SKM-1 treated with dmso at 0.1 percent for 144 hours (cell line): ENCODE results near the gene TLE6.
"Not testable (repeated sequence)": the region's sequence is repeated elsewhere in the genome, so short reads cannot be mapped to it uniquely, and the experiment has no call there.

Experiments
- DNase-seq: peaks from one replicate; lab custom pipeline; 2025; ENCODE audit not compliant: unreplicated experiment; lab: John Stamatoyannopoulos, UW

The TLE6 gene

DNA sequence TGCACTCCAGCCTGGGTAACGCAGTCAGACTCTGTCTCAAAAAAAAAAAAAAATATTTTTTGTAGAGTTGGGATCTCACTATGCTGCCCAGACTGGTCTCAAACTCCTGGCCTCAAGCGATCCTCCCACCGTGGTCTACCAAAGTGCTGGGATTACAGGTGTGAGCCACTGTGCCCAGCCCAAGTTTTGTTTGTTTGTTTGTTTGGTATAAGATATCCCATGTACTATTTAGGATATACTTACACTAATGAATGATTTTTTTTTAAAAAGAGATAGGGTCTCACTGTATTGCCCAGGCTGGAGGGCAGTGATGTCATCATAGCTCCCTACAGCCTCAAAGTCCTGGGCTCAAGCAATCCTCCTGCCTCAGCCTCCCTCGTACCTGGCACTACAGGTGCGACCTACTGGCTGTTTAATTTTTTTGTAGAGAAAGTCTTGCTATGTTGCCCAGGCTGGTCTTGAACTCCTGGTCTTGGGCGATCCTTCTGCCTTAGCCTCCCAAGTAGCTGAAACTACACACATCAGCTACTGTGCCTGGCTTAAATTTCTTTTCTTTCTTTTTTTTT is 24.0 kb downstream of the TLE6 start:
- no peak for DNase-seq

DNA sequence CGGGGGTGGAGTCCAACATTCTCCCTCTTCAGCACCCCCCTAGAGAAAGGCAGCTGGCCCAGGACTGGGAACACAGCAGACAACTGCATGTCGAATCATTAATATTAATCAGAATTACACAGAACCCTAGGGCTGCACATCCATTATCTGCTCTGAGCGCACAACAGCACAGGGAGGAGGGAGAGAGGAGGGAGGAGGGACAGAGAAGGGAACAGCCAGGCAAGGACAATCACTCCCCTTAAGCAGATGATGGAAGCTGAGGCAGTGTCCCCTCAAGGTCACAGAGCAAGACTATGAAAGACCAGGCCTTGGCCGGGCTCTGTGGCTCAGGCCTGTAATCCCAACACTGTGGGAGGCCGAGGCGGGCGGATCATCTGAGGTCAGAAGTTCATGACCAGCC is 25.7 kb downstream of the TLE6 start:
- no peak for DNase-seq

DNA sequence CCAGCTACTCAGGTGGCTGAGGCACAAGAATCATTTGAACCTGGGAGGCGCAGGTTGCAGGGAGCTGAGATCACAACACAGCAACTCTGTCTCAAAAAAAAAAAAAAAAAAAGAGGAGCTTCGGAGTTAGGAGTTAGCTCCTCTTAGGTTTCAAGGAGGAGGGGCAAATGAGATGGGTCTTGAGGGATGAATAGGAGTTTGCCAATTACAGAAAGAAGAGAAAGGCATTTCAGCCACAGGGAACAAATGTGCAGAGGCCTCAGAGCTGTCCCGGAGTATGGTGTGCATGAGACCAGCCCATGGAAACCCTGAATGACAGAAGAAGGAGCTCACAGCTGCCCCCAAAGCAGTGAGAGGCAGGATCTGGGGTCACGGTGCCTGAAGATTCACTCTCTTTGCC is 27.2 kb downstream of the TLE6 start:
- DNase-seq = no peak

DNA sequence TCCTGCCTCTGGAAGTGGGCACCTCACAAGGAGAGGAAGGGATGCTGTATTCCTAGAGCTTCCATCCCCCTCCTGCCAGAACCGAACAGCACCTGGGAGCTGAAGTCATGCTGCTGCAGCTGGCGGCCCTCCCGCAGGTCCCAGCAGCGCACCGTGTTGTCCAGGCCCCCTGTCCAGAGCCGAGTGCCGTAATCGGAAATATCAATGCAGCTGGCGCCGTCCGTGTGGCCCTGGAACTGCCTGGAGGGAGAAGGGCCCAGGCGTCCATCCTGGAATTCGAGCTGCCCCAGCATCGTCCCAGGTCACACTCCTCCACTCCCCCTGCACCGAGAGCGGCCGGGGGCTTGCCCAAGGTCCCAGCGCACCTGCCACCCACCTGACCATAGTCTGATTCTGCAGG is 28.0 kb downstream of the TLE6 start:
- no peak for DNase-seq

DNA sequence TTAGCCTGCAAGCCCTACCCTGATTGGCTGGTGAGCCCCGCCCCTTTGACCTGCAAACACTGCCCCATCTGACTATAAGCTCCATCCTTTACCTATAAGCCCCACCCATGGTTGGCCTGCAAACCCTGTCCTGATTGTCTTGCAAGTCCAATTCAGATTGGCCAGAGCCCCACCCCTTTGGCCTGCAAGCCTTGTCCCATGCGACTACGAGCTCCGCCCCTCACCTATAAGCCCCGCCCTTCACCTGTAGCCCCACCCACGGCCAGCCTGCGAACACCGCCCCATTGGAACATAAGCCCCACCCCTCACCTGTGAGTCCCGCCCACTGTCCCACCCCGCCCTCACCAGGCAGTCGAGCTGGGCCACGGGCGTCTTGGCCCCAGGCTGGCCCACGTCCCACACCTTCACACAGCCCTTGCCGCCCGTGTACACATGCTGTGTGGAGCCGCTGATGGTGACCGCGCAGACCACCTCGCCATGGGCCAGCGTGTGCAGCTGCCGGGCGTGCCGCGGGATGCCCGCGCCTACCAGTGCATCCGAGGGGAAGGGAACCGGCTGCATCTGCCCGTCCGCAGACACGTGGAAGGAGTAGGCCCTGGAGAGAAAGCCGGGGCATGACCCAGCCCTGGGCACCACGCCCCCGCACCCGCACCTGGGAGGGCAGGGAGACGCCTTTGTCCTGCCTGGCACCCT is 28.9 kb downstream of the TLE6 start:
- DNase-seq = no peak

DNA sequence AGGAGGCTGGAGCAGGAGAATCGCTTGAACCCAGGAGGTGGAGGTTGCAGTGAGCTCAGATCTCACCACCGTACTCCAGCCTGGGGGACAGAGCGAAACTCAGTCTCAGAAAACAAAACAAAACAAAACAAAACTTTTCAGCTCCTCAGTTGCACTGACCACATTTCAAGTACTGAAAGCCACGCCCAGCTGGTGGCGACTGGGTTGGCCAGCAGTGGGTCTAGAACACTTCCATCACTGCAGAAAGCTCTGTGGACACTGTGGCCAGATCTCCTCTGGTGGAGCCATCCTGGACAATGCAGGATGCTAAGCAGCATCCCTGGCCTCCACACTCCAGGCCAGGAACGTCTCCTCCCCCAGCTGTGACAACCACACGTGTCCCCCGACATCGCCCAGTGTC is 30.6 kb downstream of the TLE6 start:
- DNase-seq = no peak

DNA sequence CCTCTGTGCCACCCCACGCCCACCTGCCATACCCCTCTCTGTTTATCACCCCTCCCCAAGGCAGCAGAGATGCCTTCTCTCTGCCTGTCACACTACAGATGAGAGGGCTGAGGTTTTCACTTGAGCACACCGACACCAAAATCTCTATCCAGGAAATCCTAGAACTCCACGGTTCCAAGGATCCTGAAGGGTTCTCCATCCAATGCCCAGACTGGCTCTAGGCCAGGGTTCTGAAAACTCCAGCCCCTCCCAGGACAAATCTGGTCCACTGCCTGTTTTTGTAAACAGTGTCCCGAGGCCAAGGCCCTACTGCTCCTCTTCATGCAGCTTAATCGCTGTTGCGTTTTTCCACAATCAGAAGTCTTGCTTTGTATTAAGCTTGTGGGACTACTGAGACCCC is 31.6 kb downstream of the TLE6 start:
- no peak for DNase-seq

DNA sequence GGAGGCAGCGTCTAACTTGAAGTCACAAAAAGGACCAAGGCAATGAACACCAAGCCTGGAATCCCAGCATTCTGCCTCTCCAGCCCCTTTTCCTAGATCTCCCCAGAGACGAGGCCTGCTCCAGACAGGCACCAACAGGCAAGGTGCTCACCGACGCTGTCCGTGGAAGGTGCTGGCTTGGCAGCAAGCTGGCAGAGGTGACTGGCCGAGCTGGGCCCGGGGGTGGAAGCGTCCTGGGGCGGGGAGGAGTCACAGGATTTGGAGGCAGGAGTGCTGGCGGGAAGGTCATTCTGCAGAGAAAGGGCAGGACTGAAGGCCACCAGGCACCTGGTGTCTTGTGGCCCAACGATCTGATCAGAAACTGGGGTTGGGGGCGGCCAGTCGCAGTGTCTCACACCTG is 33.5 kb downstream of the TLE6 start:
- no peak for DNase-seq

DNA sequence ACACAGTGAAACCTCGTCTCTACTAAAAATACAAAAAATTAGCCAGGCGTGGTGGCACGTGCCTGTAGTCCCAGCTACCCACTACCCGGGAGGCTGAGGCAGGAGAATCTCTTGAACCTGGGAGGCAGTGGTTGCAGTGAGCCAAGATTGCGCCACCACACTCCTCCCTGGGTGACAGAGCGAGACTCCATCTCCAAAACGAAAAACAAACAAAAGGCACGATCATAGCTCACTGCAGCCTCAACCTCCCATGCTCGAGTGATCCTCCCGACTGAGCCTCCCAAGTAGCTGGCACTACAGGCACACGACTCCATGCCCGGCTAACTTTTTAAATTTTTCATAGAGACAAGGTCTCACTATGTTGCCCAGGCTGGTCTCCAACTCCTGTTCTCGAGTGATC is 34.7 kb downstream of the TLE6 start:
- DNase-seq = not testable (repeated sequence)

DNA sequence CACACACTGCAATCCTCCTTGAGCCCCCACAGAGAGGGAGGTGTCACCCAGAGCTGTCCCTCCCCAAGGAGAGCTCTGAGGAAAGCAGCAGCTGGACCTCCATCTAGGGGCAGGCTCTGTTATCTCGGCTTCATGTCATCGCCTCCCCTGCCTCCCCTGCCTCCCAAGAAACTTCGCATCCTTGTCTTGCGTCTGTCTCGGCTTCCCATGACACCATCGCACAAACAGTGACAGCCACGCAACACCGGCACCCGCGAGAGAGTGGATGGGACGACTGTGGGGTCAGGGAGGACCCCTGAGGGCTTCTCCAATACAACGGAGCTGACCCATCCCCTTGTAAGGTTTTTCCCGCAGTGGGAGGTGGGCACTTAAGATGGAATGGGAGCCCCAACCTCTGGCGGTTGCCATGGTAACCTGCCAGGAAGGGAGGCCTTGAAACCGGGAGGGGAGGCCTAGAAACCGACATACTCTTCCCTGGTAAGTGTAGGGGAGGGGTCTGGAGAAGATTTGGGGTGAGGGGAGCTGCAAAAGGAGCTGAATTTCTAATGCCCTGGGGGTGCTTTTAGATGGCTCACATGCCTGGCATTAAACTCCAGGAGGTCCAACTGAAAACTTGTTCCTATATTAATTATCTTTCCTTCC is 35.4 kb downstream of the TLE6 start:
- DNase-seq = no peak

DNA sequence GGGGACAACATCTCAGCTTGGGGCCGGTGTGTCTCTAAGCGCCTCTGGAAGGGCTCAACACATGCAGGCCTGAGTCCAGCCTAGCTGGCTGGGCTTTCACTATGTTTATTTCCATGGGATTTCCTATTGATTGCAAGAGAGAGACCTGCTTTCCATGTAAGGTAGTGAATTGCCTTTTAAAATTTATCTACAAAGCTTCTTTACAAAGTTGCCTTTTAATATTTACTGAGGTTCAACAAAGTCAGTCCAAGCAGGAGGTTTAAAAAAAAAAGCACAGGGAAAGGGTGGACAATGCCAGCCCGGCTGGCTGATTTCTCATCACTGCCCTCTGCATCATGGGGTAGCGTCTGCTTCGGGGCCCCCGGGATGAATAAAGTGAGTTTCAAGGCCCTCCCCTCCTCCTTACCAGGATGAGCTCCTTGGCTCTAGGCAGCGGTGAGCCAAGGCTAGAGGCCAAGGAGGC is 35.9 kb downstream of the TLE6 start:
- no peak for DNase-seq

DNA sequence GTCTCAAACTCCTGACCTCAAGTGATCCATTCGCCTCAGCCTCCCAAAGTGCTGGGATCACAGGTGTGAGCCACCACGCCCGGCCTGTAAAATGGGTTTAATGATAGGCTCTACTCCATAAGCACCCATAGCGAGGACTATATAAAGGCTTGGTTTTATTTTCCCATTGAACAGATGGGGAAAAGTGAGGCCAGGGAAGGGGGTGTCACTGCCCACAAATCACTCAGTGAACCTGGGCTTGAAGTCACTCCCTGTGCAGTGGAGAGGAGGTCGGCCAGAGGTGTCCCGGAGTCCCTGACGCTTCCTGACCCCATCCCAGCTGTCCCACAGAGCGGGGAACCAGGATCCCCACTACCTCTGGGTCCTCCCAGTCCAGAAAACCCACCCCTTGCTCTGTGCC is 36.8 kb downstream of the TLE6 start:
- no peak for DNase-seq

DNA sequence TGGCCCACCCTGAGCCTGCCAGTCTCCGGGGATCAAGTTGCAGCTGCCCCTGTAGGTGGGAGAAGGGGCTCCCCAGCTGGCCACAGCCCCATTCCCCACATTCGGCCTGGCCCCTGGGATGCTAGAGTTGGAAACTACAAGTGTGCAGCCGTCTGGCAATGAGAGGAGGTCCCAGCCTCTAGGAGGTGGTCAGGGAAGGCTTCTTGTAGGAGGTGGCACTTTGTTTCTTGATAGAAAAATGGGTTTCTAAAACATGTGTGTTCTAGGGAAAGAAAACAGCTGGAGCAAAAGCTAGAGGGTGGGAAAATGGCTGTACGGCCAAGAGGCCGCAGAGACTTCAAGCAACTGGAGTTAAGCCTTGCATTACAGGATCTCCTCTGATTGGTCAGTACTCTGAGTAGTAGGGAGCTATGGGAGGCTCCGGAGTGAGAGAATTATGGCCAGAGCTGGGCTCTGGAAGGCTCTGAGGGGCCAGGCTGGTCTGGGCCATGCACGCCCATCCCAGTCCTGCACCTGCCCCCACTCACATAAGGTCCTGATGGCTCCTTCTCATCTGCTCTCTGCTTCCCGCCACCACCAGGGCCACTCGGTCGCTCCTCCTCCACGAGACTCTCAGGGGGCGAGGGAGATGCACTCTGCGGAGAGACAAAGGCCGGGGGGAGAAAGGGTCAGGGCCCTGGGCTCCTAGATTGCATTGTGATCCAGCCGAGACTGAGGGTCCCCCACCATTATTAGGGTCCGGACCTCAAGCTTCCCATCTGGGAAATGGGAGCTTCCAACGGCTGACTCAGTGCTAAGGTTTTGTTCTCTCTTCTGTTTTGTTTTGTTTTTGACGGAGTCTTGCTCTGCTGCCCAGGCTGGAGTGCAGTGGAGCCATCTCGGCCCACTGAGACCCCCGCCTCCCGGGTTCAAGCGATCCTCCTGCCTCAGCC is 38.0 kb downstream of the TLE6 start:
- DNase-seq = no peak

DNA sequence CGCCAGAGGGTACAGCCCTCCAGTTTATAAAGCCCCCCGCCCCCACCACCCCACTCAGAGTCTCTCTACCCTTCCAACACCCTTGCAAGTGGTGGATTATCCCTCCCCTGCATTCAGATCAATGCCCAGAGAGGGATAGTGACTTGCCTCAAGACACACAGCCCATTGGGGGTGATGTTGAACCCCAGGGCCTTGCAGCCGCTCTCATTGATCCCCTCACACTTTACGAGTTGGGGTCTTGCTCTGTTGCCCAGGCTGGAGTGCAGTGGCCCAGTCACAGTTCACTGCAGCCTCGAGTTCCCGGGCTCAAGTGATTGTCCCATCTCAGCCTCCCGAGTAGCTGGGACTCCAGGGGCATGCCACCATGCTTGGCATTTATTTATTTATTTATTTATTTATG is 40.6 kb downstream of the TLE6 start:
- no peak for DNase-seq

DNA sequence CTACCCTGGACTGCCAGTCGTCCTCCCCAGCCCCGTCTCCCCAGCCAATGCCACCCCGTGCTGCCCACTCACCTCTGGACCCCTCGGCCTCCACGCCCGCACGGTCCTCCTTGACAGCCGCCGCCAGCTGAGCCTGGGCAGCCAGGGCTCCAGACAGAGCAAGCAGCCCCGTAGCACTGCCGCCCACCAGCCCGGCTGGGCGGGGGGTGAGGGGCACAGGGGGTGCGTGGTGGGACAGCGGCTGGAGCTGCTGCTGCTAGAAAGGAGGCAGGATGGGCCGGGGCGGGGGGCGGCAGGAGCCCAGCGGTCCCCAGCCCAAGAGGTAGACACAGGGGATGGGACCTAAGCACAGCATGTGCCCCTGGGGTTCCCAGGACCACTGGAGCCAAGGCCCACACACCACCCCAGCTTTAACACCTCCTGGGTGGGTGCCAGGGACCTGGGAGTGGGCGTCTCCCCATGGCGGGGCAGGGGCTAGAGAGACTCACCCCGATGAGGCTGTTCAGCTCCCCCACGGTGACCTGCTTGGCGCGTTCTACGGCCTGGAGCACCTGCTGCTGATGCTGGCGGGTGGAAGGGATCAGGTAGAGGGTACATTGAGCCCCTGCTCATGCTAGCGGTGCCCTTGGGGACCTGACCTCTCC is 42.0 kb downstream of the TLE6 start:
- no peak for DNase-seq

DNA sequence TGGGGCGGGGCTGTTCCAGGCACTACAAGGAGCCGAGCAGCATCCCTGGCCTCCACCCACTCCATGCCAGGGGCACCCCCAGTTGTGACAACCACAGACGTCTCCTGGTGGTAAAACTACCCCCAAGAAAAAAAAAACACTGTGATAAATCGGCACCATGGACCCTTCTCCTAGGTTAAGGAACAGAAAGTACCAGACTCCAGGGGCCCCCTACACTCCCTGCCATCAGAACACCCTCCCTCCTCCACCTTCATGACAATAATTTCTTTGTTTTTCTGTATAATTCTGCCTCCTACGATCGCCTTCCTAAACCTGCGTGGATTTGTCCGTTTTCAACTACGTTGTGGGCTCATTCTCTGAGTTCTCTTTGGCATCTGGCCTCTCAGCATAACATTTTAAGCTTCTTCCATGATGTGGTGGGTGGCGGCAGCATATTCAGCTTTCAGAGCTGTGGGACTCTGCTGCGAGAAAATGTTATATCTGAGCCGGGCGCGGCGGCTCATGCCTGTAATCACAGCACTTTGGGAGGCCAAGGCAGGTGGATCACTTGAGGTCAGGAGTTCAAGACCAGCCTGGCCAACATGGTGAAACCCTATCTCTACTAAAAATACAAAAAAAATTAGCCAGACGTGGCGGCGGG is 43.1 kb downstream of the TLE6 start:
- no peak for DNase-seq

DNA sequence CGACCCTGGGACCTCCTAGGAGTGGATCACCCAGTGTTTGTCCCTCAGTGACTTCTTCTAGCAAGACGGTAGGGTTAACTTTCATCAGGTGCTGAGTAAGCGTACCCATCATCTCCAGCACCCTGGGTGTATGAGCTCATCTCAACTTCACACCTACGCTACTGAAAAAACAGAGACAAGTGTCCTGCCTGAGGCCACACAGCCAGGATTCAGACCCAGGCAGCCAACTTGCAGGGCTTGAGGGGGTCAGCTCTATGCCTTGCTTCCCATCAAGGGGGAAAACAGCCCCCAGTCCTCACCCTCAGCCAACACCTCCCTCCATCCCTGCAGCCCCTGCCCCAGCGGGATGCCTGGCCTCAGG is 47.1 kb downstream of the TLE6 start:
- no peak for DNase-seq

DNA sequence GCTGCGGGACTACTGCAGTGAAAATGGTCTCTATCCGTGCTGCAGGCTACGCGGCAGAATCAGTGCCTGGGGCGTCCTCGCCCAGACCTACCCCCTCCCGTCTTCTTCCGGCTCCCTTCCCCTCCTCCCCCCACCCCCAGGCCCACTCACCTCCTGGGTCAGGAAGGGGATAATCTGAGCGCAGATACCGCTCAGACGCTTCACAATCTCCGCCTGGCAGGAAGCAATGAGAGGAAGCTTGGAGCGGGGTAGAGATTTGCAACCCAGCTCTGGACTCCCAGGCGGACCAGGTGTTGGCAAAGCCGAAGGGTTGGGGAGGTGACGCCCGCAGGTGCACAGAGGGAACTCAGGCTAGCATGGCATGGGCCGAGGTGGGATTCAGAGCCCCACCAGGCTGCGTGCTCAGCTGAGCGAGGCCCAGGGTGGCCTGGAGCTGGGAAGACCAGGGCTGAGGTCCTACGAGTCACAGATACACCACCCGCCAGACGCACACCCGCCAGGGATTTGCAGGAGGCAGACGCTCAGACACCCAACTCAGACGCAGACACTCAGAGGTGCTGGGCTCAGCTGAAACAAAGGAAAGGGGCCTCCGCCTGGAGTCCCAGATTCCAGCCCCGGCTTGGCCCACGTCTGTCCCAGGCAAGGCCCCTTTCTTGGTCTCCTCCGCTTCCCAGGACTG is 47.6 kb downstream of the TLE6 start:
- no peak for DNase-seq

DNA sequence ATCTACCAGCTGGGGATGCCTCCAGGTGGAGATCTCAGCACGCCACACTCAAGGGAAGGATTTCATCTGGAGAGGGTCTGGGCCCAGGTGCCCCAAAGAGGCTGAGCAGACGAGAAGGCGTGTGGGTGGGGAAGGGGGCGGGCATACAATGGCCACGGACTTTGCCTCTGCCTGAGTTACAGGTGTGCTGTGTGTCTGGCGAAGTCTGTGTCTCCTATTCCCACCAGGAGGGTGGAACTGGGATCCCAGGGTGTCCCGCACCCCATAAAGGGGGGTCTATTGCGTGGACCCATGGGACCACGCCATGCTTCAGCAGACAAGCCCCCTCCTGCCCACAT is 48.2 kb downstream of the TLE6 start:
- DNase-seq = no peak

DNA sequence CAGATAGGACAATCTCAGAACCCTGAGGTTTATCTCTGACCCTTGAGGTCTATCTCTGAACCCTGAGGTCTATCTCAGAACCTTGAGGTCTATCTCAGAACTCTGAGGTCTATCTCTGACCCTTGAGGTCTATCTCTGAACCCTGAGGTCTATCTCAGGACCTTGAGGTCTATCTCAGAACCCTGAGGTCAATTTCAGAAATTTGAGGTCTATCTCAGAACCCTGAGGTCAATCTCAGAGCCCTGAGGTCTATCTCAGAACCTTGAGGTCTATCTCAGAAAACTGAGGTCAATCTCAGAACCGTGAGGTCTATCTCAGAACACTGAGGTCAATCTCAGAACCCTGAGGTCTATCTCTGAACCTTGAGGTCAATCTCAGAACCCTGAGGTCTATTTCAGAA is 49.4 kb downstream of the TLE6 start:
- DNase-seq = no peak
